ENCODE data around the gene RELCH. TPM values are rescaled to one million over a fixed set of nuclear protein-coding genes. Genes with fewer than 3 reads are reported as not detected.

Gene RELCH
- total RNA-seq, 1 donor from 2014 or later, result 45.2 TPM

- no peak for DNase-seq (ENCODE audit: low read depth)
These were observed 134.1 kb downstream of the RELCH start for GRCh38 chr18:62321201-62321600.

DNA sequence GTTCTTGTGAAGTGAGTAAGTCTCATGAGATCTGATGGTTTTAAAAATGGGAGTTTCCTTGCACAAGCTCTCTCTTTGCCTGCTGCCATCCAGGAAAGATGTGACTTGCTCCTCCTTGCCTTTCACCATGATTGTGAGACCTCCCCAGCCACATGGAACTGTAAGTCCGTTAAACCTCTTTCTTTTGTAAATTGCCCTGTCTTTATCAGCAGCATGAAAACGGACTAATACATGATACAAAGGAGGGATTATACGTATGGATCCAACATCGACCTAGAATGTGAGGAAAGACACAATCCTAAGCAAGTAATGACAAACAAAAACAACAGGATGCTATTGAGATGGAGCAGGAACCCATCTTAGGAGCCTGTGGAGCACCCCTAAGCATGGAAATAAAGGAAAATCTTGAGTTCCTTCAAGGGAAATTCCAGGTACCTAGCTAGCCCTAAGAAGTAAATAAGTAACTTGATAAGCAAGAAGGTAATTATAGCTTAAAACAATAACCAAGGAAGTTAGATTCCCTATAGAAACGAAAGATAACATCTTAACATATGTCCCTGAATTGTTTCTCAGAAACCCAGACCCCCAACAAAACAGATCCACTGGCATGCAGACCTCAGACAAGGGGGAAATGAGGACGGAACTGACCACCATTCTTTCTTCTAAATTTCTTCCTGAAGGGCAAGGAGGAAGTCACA is 136.6 kb downstream of the RELCH start:
- DNase-seq (ENCODE audit: low read depth), result peak; percentile 41

- DNase-seq (ENCODE audit: low read depth), result no peak
These were observed 137.2 kb downstream of the RELCH start for GRCh38 chr18:62324181-62324828.

- no peak for DNase-seq (ENCODE audit: low read depth)
These were observed 138.1 kb downstream of the RELCH start, which contains the start of gene TNFRSF11A for GRCh38 chr18:62324917-62325805. Gene TNFRSF11A, plus strand, starts transcription at chr18:62325310. Its CDS starts 43 bp downstream, at chr18:62325353.

GRCh38 chr18:62325806-62326645 is 139.0 kb downstream of the RELCH start:
- DNase-seq (ENCODE audit: low read depth), result no peak

DNA sequence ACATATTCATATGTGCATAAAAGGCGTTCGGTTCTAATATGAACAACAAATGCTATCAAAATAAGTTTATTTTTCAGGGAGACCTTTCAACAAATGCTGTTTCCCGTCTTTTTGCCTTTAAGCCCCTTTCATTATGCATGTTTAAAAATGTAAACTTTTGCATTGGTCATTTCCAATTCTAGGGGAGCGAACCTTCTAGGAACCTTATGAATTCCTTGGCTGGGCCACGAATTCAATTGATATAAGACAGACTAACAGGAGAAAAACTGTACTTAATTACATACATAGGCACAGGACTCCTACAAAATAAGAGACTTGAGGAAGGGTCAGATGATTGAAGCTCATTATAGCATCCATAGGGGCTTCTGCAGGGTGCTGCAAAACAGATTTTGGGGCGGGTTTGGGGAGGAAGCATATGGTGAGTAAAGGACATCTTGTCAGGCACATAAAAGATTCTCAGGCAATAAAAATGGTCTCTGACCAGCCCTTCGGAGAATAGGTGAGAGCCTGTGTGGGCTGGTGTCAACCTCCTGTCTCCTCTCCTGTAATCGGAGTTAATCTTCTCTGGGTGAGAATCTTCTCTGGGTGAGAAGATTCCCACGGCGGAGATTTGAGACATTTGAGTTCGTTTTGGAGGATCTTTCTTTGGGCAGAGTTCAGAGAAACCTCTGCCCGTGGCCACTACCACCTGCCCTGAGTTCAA is 139.7 kb downstream of the RELCH start:
- no peak for DNase-seq (ENCODE audit: low read depth)

- no peak for DNase-seq (ENCODE audit: low read depth)
These were observed 140.9 kb downstream of the RELCH start for GRCh38 chr18:62327977-62328376.

GRCh38 chr18:62328586-62329525 is 141.8 kb downstream of the RELCH start:
- no peak for DNase-seq (ENCODE audit: low read depth)

- peak; percentile 73 for DNase-seq (ENCODE audit: low read depth)
These were observed 142.8 kb downstream of the RELCH start for GRCh38 chr18:62329691-62330454.

DNA sequence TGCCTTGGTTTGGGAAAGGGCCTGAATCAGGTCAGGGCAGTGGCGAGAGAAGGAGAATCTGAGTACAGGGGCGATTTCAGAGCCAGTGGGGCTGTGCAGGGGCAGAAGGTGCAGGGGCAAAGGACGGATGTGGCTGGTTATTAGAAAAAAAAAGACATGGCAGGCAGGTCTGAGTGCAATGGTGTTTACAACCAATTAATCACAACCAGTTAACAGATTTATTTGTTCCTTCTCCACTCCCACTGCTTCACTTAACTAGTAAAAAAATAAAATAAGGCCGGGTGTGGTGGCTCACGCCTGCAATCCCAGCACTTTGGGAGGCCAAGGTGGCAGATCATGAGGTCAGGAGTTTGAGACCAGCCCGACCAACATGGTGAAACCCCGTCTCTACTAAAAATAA is 143.6 kb downstream of the RELCH start:
- no peak for DNase-seq (ENCODE audit: low read depth)

DNA sequence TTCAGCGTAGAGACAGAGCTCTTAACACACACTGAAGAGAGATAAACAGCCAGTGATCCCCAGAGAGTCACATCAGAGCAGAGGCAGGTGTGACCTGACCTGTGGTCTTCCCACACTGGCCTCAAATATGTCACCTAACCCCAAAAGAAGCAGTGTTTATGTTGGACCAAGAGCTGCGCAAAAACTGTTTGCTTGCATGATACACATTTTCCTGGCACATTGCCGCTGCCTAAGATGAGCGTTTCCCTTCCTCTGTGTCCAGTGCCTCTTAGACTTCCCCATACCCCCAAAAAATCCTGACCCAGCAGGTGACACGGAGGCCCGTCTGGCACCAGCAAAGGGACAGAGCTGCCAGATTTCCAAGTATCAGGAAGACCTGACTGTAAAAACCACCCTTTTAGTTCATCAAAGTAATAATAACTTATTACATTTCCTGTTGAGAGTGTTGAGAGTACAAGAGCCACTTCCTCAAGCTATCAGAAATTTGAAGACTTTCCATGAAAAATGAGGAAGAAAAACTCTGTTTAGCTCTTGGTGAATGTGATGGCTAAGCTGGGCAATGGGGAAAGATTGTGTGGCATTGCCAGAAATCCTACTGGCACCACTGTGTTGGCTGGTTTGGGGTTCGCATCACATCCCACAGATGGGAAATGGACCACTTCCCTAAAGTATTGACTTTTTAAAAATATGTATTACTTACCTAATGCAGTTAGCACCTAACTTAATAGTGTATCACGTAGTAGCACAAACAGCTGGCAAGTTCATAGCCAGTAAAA is 144.7 kb downstream of the RELCH start:
- no peak for DNase-seq (ENCODE audit: low read depth)

DNA sequence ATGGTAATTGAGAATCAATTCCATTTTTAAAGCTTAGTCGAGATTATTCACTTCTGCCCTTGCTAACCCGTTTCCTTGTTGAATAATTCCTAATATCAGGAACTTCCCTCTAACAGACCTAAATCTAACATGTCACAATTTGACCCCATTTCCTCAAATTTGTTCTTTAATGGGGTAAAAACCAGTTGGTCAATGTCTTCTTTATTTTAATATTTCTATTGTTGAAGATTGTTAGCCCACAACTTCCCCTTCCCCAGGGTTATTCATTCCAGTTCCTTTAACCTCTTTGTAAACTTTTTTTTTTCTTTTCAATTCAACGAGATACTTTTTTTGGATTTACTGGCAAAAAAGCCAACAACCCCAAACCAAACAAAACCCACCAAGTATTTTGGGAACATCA is 145.4 kb downstream of the RELCH start:
- no peak for DNase-seq (ENCODE audit: low read depth)

GRCh38 chr18:62332964-62333695 is 146.1 kb downstream of the RELCH start:
- no peak for DNase-seq (ENCODE audit: low read depth)

- peak; percentile 67 for DNase-seq (ENCODE audit: low read depth)
These were observed 147.1 kb downstream of the RELCH start for GRCh38 chr18:62334120-62334519.

DNA sequence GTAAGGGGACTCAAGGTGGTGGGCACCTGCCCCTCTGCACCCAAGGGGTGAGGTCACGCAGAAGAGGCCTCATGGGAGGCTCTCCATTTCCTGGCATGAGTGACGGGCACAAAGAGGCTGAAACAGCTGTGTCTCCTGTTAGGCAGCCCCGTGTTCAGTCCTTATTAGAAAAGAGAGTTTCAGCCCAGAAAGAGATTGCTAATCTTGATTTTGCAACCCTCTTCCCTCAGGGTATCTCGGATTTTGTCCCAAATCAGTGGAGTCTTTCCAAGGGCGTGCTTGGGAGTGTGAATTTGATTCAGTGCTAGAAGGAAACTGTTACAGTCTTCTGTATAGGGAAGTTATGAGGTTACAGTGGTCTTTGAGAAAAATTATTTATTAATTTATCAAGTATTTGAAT is 148.4 kb downstream of the RELCH start:
- DNase-seq (ENCODE audit: low read depth), result no peak

GRCh38 chr18:62336618-62337017 is 149.6 kb downstream of the RELCH start:
- no peak for DNase-seq (ENCODE audit: low read depth)

- DNase-seq (ENCODE audit: low read depth), result no peak
These were observed 150.3 kb downstream of the RELCH start for GRCh38 chr18:62337336-62337735.

Data from renal cortical epithelial cell (primary cell).